ENCODE measurements around the gene ZFP36L2. TPM values are rescaled to one million over a fixed set of nuclear protein-coding genes. Genes with fewer than 3 reads are reported as not detected.

The ZFP36L2 gene
- total and polyA plus RNA-seq, 7 experiments from 2014 or later, result 231 to 747 (median 389) TPM

DNA sequence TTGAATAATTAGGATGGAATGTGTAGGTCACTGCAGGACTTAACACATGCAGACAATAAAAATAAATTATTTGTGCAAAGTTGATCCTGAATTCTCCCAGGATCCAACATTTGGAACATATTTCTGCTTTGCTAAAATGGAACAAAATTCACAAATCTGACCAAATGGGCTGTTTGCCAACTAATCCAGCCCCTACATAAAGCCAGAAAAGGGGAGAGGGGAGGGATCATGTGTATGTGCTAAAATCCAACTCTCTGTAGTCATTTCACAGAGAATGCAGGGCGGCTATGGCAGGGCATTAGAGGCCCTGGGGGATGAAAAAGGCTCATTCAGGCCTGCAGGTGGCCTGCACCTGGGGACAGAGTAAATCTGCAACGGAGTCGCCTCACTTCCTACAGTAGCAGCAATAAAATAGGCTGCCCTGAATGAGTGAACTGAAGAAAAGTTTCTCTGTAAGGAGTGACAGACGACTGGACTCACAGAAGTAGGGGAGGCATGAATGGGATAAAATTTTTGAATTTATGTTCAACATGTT is 4.0 kb upstream of the ZFP36L2 start:
- H3K27me3 ChIP-seq (ENCODE audit: control insufficient read depth in 2 of 2, insufficient read depth in 2 of 2, low read length in 2 of 2), result no peaks in the 10 kb centered on the region
- ATAC-seq, result no peak
- ChIA-PET CTCF (interaction anchor here (1.3 to 5.6 kb wide), 8 partner anchors 59 to 283 kb away, joined by 3 to 203 read pairs (median 26); no protein-coding TSS in a partner anchor), POLR2A (interaction anchor here (1.3 to 25.8 kb wide), 4 partner anchors 16 to 201 kb away, joined by 4 to 1899 read pairs (median 970); no protein-coding TSS in a partner anchor)
- intact Hi-C loops (cut with micrococcal nuclease), result no loop called here
- Mint-ChIP-seq H3K36me3 (peaks cover 0 to 11% (median 9%) of the 10 kb centered on the region in 5 donors), H3K4me1 (peaks cover 14 to 28% (median 21%) of the 10 kb centered on the region in 7 donors), H3K4me3 (peak overlapping the region in 1 of 10 donors; percentile 28), H3K27ac (peak overlapping the region in 5 of 9 donors; percentile 3 to 97 (median 69)), H3K27me3 (peaks cover 0 to 2% (median 0%) of the 10 kb centered on the region in 5 donors), H3K9me3 (peaks cover 0 to 13% (median 0%) of the 10 kb centered on the region in 11 donors)
- no peaks in the 10 kb centered on the region for H3K9me3 ChIP-seq (ENCODE audit: control insufficient read depth in 2 of 3, low read length in 3 of 3)
- H3K4me3 ChIP-seq (ENCODE audit: low read length), result no peak overlapping the region
- H3K36me3 ChIP-seq (ENCODE audit: control insufficient read depth in 2 of 3, insufficient read depth in 3 of 3, low read length in 3 of 3), result peaks cover 3 to 39% (median 5%) of the 10 kb centered on the region in 3 experiments
- no peak overlapping the region for H3K27ac ChIP-seq (ENCODE audit: low read depth, low read length)
- peaks cover 22% of the 10 kb centered on the region in 2 donors for H3K4me1 ChIP-seq (ENCODE audit: control insufficient read depth in 2 of 2, insufficient read depth in 2 of 2, low read length in 2 of 2)
- DNase-seq, result no peak

DNA sequence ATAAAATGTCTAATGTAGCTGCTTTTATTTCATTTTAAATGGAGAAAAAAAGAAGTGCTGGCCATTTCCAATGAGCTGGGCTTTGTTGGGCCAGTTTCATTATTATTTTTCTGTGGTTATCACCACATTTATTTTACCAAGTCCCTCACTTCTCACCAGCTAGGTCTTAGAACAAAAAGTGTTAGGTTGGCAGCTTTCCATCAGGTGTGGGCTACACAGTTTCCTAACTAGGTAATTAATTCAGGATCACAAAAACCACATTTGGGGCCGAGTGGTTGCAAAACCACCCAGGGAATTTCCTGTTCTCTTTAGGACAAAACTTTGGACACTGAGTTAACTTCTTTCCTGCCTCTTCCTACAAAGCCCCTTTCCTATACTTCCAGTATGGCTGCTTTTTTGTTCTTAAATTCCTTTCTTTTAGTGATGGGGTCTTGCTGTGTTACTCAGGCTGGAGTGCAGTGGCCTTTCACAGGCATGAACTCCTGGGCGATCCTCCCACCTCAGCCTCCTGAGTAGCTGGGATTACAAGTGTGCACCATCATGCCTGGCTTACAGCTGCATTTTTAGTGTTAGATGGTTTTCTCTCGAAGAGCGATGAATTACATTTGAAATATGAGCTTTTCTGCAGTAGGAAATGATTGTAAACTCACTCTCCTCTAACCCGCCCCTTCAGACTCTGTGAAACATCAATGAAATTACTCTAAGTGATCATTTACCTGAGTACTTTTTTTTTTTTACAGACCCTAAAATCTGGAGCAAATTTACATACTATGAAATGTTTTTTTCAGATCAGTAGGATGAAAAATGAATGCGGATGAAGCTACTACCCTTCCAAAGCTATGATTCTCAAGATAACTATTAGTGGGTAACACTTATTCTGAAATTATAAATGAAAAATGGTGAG is 2.6 kb upstream of the ZFP36L2 start:
- H3K4me3 Mint-ChIP-seq, result peak overlapping the region; percentile 5 to 99 (median 86)
- H3K27ac ChIP-seq (ENCODE audit: low read depth, low read length), result peak overlapping the region; percentile 97
- no peaks in the 10 kb centered on the region for H3K9me3 ChIP-seq (ENCODE audit: control insufficient read depth in 2 of 3, low read length in 3 of 3)
- H3K4me3 ChIP-seq (ENCODE audit: low read length), result peak overlapping the region; percentile 82
- H3K27me3 Mint-ChIP-seq, result peaks cover 0 to 4% (median 0%) of the 10 kb centered on the region in 5 donors
- peaks cover 22% of the 10 kb centered on the region in 2 donors for H3K4me1 ChIP-seq (ENCODE audit: control insufficient read depth in 2 of 2, insufficient read depth in 2 of 2, low read length in 2 of 2)
- CTCF ChIA-PET, result interaction anchor here (0.6 to 5.6 kb wide), 38 partner anchors 8 to 543 kb away, joined by 3 to 203 read pairs (median 5); no protein-coding TSS in a partner anchor
- H3K27ac Mint-ChIP-seq, result peak overlapping the region; percentile 35 to 99 (median 91)
- peaks cover 14 to 30% (median 21%) of the 10 kb centered on the region in 7 donors for H3K4me1 Mint-ChIP-seq
- no peaks in the 10 kb centered on the region for H3K27me3 ChIP-seq (ENCODE audit: control insufficient read depth in 2 of 2, insufficient read depth in 2 of 2, low read length in 2 of 2)
- peaks cover 0 to 20% (median 0%) of the 10 kb centered on the region in 11 donors for H3K9me3 Mint-ChIP-seq
- DNase-seq, result peak in 6 of 9 donors; percentile 12 to 59 (median 18)
- ATAC-seq, result no peak
- peaks cover 4 to 17% (median 13%) of the 10 kb centered on the region in 5 donors for H3K36me3 Mint-ChIP-seq
- H3K36me3 ChIP-seq (ENCODE audit: control insufficient read depth in 2 of 3, insufficient read depth in 3 of 3, low read length in 3 of 3), result peaks cover 12 to 53% (median 13%) of the 10 kb centered on the region in 3 experiments
- POLR2A ChIA-PET, result interaction anchor here (0.5 to 25.8 kb wide), 23 partner anchors 7 to 1125 kb away, joined by 3 to 1899 read pairs (median 4); no protein-coding TSS in a partner anchor
- intact Hi-C loops (cut with micrococcal nuclease), result loop anchor here (1.0 to 10.0 kb wide), 17 partner anchors 59 to 1122 kb away; partner anchors contain the start of gene COX7A2L (in 2 of the 2)

DNA sequence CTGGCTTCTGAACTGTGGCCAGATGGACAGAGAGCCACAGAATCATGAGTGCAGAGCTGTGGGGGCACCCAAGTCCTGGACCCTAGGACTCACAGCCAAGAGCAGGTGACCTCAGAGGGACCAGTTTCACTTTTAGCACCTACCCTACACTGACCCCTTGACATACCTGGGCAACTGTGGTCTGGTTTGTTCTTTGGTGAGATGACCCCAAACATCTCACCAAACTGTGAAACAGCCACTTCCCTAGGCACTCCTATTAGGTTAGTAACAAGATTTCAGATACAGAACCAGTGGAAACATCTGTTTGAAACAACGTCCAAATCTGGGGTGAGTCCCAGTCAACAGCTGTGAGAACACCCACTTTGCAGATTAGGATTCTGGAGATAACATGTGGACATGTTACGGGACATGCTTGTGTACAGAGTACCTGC is 1.9 kb upstream of the ZFP36L2 start:
- peak overlapping the region; percentile 80 to 99 (median 88) for H3K4me3 Mint-ChIP-seq
- ChIA-PET POLR2A (interaction anchor here (0.6 to 25.8 kb wide), 14 partner anchors 14 to 419 kb away, joined by 3 to 1899 read pairs (median 10); no protein-coding TSS in a partner anchor), CTCF (interaction anchor here (0.6 to 5.6 kb wide), 20 partner anchors 8 to 543 kb away, joined by 3 to 203 read pairs (median 7); no protein-coding TSS in a partner anchor)
- ATAC-seq, result no peak
- H3K36me3 Mint-ChIP-seq, result peaks cover 4 to 22% (median 20%) of the 10 kb centered on the region in 5 donors
- intact Hi-C loops (cut with micrococcal nuclease), result loop anchor here (2.0 to 10.0 kb wide), 8 partner anchors 314 to 1121 kb away; partner anchors contain the start of gene COX7A2L (in 2 of the 2)
- peak overlapping the region; percentile 80 to 99 (median 93) for H3K27ac Mint-ChIP-seq
- peak in 2 of 9 donors; percentile 8 to 16 for DNase-seq
- peak overlapping the region; percentile 97 for H3K27ac ChIP-seq (ENCODE audit: low read depth, low read length)
- H3K36me3 ChIP-seq (ENCODE audit: control insufficient read depth in 2 of 3, insufficient read depth in 3 of 3, low read length in 3 of 3), result peaks cover 18 to 59% (median 19%) of the 10 kb centered on the region in 3 experiments
- H3K4me3 ChIP-seq (ENCODE audit: low read length), result peak overlapping the region; percentile 82
- peaks cover 22% of the 10 kb centered on the region in 2 donors for H3K4me1 ChIP-seq (ENCODE audit: control insufficient read depth in 2 of 2, insufficient read depth in 2 of 2, low read length in 2 of 2)
- H3K27me3 Mint-ChIP-seq, result peaks cover 0 to 4% (median 0%) of the 10 kb centered on the region in 5 donors
- H3K9me3 ChIP-seq (ENCODE audit: control insufficient read depth in 2 of 3, low read length in 3 of 3), result no peaks in the 10 kb centered on the region
- H3K27me3 ChIP-seq (ENCODE audit: control insufficient read depth in 2 of 2, insufficient read depth in 2 of 2, low read length in 2 of 2), result no peaks in the 10 kb centered on the region
- H3K9me3 Mint-ChIP-seq, result peaks cover 0 to 24% (median 0%) of the 10 kb centered on the region in 11 donors
- H3K4me1 Mint-ChIP-seq, result peaks cover 14 to 28% (median 21%) of the 10 kb centered on the region in 7 donors

DNA sequence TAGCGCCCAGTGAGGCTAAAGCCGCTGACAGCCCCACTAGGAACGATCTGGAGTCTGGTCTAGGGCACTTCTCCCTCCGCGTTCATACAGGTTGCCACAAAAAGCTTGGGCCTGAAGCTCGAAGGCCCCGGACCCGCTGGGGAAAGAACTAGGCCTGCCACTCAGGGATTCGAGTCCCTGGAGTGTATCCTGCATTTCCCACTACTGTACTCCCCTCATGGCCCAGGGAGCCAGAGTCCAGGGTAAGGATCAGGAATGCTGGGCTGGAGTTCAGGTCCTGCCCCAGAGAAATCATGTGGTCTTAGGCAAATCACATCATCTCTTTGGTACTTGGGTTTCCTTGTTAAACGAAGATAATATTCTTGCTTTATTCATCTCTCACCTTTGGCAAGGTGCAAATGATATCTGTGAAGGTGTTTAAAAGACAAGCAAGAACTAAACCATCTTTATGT is 1.4 kb upstream of the ZFP36L2 start:
- H3K4me3 Mint-ChIP-seq, result peak overlapping the region; percentile 80 to 99 (median 88)
- Histone ChIP-seq H3K4me1 (ENCODE audit: control insufficient read depth in 2 of 2, insufficient read depth in 2 of 2, low read length in 2 of 2) (peaks cover 22% of the 10 kb centered on the region in 2 donors), H3K4me3 (ENCODE audit: low read length) (peak overlapping the region; percentile 82), H3K27me3 (ENCODE audit: control insufficient read depth in 2 of 2, insufficient read depth in 2 of 2, low read length in 2 of 2) (no peaks in the 10 kb centered on the region), H3K36me3 (ENCODE audit: control insufficient read depth in 2 of 3, insufficient read depth in 3 of 3, low read length in 3 of 3) (peaks cover 23 to 63% (median 23%) of the 10 kb centered on the region in 3 experiments), H3K9me3 (ENCODE audit: control insufficient read depth in 2 of 3, low read length in 3 of 3) (no peaks in the 10 kb centered on the region), H3K27ac (ENCODE audit: low read depth, low read length) (peak overlapping the region; percentile 97)
- H3K4me1 Mint-ChIP-seq, result peaks cover 14 to 28% (median 21%) of the 10 kb centered on the region in 7 donors
- ChIA-PET CTCF (interaction anchor here (0.6 to 5.6 kb wide), 12 partner anchors 10 to 398 kb away, joined by 3 to 203 read pairs (median 10); no protein-coding TSS in a partner anchor), POLR2A (interaction anchor here (0.7 to 25.8 kb wide), 17 partner anchors 13 to 418 kb away, joined by 3 to 1899 read pairs (median 8); no protein-coding TSS in a partner anchor)
- peak overlapping the region; percentile 80 to 99 (median 93) for H3K27ac Mint-ChIP-seq
- peaks cover 4 to 25% (median 24%) of the 10 kb centered on the region in 5 donors for H3K36me3 Mint-ChIP-seq
- intact Hi-C loops (cut with micrococcal nuclease), result loop anchor here (2.0 to 10.0 kb wide), 10 partner anchors 315 to 1387 kb away; partner anchors contain the start of genes COX7A2L (in 2 of the 2) and THADA (in 2 of the 2)
- no peak for ATAC-seq
- peaks cover 0 to 24% (median 0%) of the 10 kb centered on the region in 11 donors for H3K9me3 Mint-ChIP-seq
- no peak for DNase-seq
- peaks cover 0 to 4% (median 0%) of the 10 kb centered on the region in 5 donors for H3K27me3 Mint-ChIP-seq

DNA sequence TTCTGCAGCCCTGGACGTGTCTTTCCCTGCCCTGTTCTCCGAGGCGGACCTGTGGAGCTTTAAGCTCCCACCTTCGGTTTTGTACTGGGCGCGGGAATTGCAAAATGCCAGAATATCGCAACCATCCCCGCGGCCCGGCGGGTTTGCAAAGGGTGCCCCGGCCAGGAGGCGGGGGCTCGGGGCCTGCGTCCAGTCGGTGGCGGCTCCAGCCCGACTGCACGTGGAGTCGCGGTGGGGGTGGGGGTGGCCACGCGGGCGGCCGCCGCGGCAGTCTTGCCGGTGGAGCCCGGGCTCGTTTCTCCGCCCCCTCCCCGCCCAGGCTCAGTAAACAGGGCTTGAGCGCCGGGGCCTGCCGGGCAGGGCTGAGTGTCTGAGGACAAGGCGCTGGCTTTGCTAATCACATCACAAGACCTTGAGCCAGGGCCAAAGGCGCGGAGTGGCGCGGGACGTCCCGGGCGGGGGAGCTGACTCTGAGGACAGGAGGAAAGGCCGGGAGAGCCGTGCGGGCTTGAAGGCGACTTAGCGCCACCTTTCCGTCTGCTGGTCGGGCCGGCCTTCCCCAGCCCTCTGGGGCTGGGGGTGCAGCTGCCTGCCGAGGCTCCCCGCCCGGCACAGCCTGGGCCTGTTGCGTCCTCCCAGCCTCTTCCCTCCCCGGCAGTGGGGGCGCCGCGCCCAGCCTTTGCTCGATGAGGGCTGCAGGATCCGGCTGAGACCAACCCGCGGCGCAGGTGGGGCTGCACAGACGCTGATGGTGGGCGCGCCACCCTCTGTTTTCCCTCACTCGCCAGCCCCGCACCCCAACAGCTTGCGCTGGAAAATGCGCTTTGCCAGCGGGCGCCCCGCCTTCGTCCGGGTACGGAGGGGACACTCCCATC is 786 bp upstream of the ZFP36L2 start:
- Mint-ChIP-seq H3K4me3 (peak overlapping the region; percentile 85 to 99 (median 90)), H3K4me1 (peaks cover 16 to 29% (median 24%) of the 10 kb centered on the region in 7 donors), H3K9me3 (peaks cover 0 to 24% (median 0%) of the 10 kb centered on the region in 11 donors), H3K27ac (peak overlapping the region; percentile 80 to 99 (median 94)), H3K27me3 (peaks cover 0 to 4% (median 0%) of the 10 kb centered on the region in 5 donors), H3K36me3 (peaks cover 4 to 32% (median 31%) of the 10 kb centered on the region in 5 donors)
- ChIA-PET POLR2A (interaction anchor here (0.6 to 25.8 kb wide), 21 partner anchors 13 to 774 kb away, joined by 3 to 1899 read pairs (median 5); no protein-coding TSS in a partner anchor), CTCF (interaction anchor here (0.6 to 5.6 kb wide), 10 partner anchors 9 to 397 kb away, joined by 3 to 203 read pairs (median 6); no protein-coding TSS in a partner anchor)
- H3K9me3 ChIP-seq (ENCODE audit: control insufficient read depth in 2 of 3, low read length in 3 of 3), result no peaks in the 10 kb centered on the region
- DNase-seq, result peak; percentile 48 to 79 (median 69)
- no peaks in the 10 kb centered on the region for H3K27me3 ChIP-seq (ENCODE audit: control insufficient read depth in 2 of 2, insufficient read depth in 2 of 2, low read length in 2 of 2)
- peak overlapping the region; percentile 82 for H3K4me3 ChIP-seq (ENCODE audit: low read length)
- intact Hi-C loops (cut with micrococcal nuclease), result loop anchor here (1.0 to 10.0 kb wide), 14 partner anchors 9 to 1386 kb away; partner anchors contain the start of genes COX7A2L (in 2 of the 2) and THADA (in 2 of the 2)
- peak; percentile 11 for ATAC-seq
- H3K36me3 ChIP-seq (ENCODE audit: control insufficient read depth in 2 of 3, insufficient read depth in 3 of 3, low read length in 3 of 3), result peaks cover 30 to 64% (median 30%) of the 10 kb centered on the region in 3 experiments
- peaks cover 22% of the 10 kb centered on the region in 2 donors for H3K4me1 ChIP-seq (ENCODE audit: control insufficient read depth in 2 of 2, insufficient read depth in 2 of 2, low read length in 2 of 2)
- peak overlapping the region; percentile 97 for H3K27ac ChIP-seq (ENCODE audit: low read depth, low read length)
